Esophagus muscularis mucosa (tissue), 4 donors: ENCODE measurements around the gene ENOX1. TPM values are rescaled to one million over a fixed set of nuclear protein-coding genes. Genes with fewer than 3 reads are reported as not detected.

ENCODE experiments used
- DNase-seq: peaks from one replicate; pipeline ENCODE4 v3.0.0-alpha.2; 2017; ENCODE audit errors: extremely low spot score
- H3K27ac ChIP-seq, 4 donors: fragments of 200-600 bp; sonication (generic); replicated peaks in 1 of 4; 1 replicate in 3 of 4; 2 replicates in 1 of 4; pipeline ENCODE4 v1.5.1; 2016 to 2019; ENCODE audit warnings: mild to moderate bottlenecking in 1 of 4
- H3K27me3 ChIP-seq, 4 donors: fragments of 200-600 bp; sonication (generic); one replicate each; pipeline versions ENCODE4 v1.5.1 to v1.6.0; 2016 to 2019
- H3K36me3 ChIP-seq, 4 donors: fragments of 200-600 bp; sonication (generic); one replicate each; pipeline ENCODE4 v1.5.1; 2016 to 2019
- H3K4me1 ChIP-seq, 4 donors: fragments of 200-600 bp; sonication (generic); one replicate each; pipeline ENCODE4 v1.5.1; 2016 to 2019
- H3K4me3 ChIP-seq, 4 donors: fragments of 200-600 bp; sonication (generic); 1 replicate in 2 of 4; 2 replicates in 2 of 4; pipeline ENCODE4 v1.5.1; 2016 to 2019; ENCODE audit warnings: mild to moderate bottlenecking in 4 of 4, moderate library complexity in 1 of 4
- H3K9me3 ChIP-seq, 4 donors: fragments of 200-600 bp; sonication (generic); 1 replicate in 3 of 4; 2 replicates in 1 of 4; pipeline ENCODE4 v1.5.1; 2016 to 2019
- CTCF ChIP-seq, 3 experiments: fragments of 200-600 bp in 2 of 3; fragments of 450-650 bp in 1 of 3; sonication (generic) in 2 of 3; IDR thresholded peaks; one replicate each; pipeline ENCODE4 v1.5.1; 2017 to 2019; ENCODE audit warnings: antibody characterized with exemption in 3 of 3, mild to moderate bottlenecking in 2 of 3, moderate library complexity in 1 of 3
- EP300 ChIP-seq: sonication (generic); formaldehyde crosslinking; IDR thresholded peaks from one replicate; pipeline ENCODE4 v1.6.1; 2017; ENCODE audit warnings: antibody characterized with exemption
- POLR2A ChIP-seq: fragments of 450-650 bp; IDR thresholded peaks from one replicate; pipeline ENCODE4 v1.6.1; 2017; ENCODE audit warnings: antibody characterized with exemption, moderate library complexity, mild to moderate bottlenecking, low read depth
- POLR2AphosphoS5 ChIP-seq, 2 donors: sonication (generic); formaldehyde crosslinking; IDR thresholded peaks; one replicate each; pipeline ENCODE4 v1.6.1; 2017; ENCODE audit warnings: antibody characterized with exemption in 2 of 2
- WGBS: methylation state at CpG from one replicate; pipeline ENCODE4 v1.1.5; 2018; 5-methylcytosine and 5-hydroxymethylcytosine counted together
- intact Hi-C: fragments of 100-400 bp; cut with DNase I; formaldehyde crosslinking; loops from one replicate; pipeline ENCODE4 v1.15.1; 2023
- total RNA-seq, 4 donors: library from RNA; depleted of rRNA; stranded (reverse); fragments of >200 nt; gene quantifications; one replicate each; pipeline versions ENCODE4 v1.1.0 to v1.2.1, GENCODE V29; 2016

Gene ENOX1
- total RNA-seq, 4 donors from 2014 or later, result 9.3 to 14.1 (median 12.4) TPM

- Histone ChIP-seq H3K27me3 (no peaks in the 10 kb centered on the region), H3K4me1 (peaks cover 3 to 31% (median 22%) of the 10 kb centered on the region in 4 donors), H3K4me3 (no peak overlapping the region), H3K9me3 (no peaks in the 10 kb centered on the region), H3K27ac (peak overlapping the region in 1 of 4 donors; percentile 8), H3K36me3 (no peaks in the 10 kb centered on the region)
- no peak for TF ChIP-seq POLR2A
- DNase-seq, result no peak
- intact Hi-C loops, result no loop called here
- 29% methylated on average over 2 of the region's 2 CpGs for WGBS
Measured at GRCh38 chr13:43387880-43388279, 398.9 kb downstream of the ENOX1 start.

- no peak overlapping the region for H3K4me3 ChIP-seq
- no peaks in the 10 kb centered on the region for H3K36me3 ChIP-seq
- DNase-seq, result no peak
- TF ChIP-seq POLR2AphosphoS5 (IDR thresholded peaks at IDR 0.05) (no peak), EP300 (no peak), CTCF (IDR thresholded peaks at IDR 0.05) (no peak), POLR2A (no peak)
- no peak overlapping the region for H3K27ac ChIP-seq
- intact Hi-C loops, result no loop called here
- H3K4me1 ChIP-seq, result peaks cover 3 to 10% (median 9%) of the 10 kb centered on the region in 4 donors
- 84% methylated on average over 5 of the region's 5 CpGs for WGBS
- peaks cover 0 to 10% (median 1%) of the 10 kb centered on the region in 4 donors for H3K9me3 ChIP-seq
- no peaks in the 10 kb centered on the region for H3K27me3 ChIP-seq
Measured at GRCh38 chr13:43383498-43384165, 403.1 kb downstream of the ENOX1 start.

GRCh38 chr13:43379738-43380137 is 407.0 kb downstream of the ENOX1 start:
- DNase-seq, result no peak
- TF ChIP-seq CTCF (IDR thresholded peaks at IDR 0.05), result no peak
- TF ChIP-seq POLR2A, result no peak
- no peak for TF ChIP-seq EP300
- TF ChIP-seq POLR2AphosphoS5 (IDR thresholded peaks at IDR 0.05), result no peak
- Histone ChIP-seq H3K4me1 (peaks cover 0 to 30% (median 10%) of the 10 kb centered on the region in 4 donors), H3K27ac (no peak overlapping the region), H3K27me3 (no peaks in the 10 kb centered on the region), H3K36me3 (no peaks in the 10 kb centered on the region), H3K4me3 (no peak overlapping the region), H3K9me3 (peaks cover 0 to 10% (median 1%) of the 10 kb centered on the region in 4 donors)
- intact Hi-C loops, result no loop called here
- 97% methylated on average over 1 of the region's 1 CpG for WGBS

GRCh38 chr13:43377973-43378372 is 408.8 kb downstream of the ENOX1 start:
- Histone ChIP-seq H3K4me1 (peaks cover 8 to 47% (median 28%) of the 10 kb centered on the region in 4 donors), H3K27me3 (no peaks in the 10 kb centered on the region), H3K36me3 (no peaks in the 10 kb centered on the region), H3K9me3 (peaks cover 0 to 10% (median 1%) of the 10 kb centered on the region in 4 donors), H3K4me3 (no peak overlapping the region), H3K27ac (no peak overlapping the region)
- DNase-seq, result no peak
- 79% methylated on average over 1 of the region's 1 CpG for WGBS
- no peak for TF ChIP-seq POLR2AphosphoS5 (IDR thresholded peaks at IDR 0.05)
- intact Hi-C loops, result no loop called here

GRCh38 chr13:43377149-43377548 is 409.6 kb downstream of the ENOX1 start:
- intact Hi-C loops, result no loop called here
- Histone ChIP-seq H3K9me3 (peaks cover 0 to 10% (median 1%) of the 10 kb centered on the region in 4 donors), H3K4me3 (no peak overlapping the region), H3K27me3 (no peaks in the 10 kb centered on the region), H3K4me1 (peaks cover 12 to 55% (median 36%) of the 10 kb centered on the region in 4 donors), H3K27ac (no peak overlapping the region), H3K36me3 (no peaks in the 10 kb centered on the region)
- no peak for DNase-seq
- TF ChIP-seq CTCF (IDR thresholded peaks at IDR 0.05) (no peak), EP300 (no peak), POLR2AphosphoS5 (IDR thresholded peaks at IDR 0.05) (no peak), POLR2A (no peak)
- WGBS, result 91% methylated on average over 3 of the region's 3 CpGs
